HFF-Myc (cell line): ENCODE data around the gene ACSS1.

Experiments used
- DNase-seq: peaks from one replicate; pipeline ENCODE4 v3.0.0-alpha.2; 2011; ENCODE audit warnings: low read depth; ENCODE audit errors: extremely low read depth
- H3K4me3 ChIP-seq: replicated peaks from 2 replicates; pipeline ENCODE4 v1.5.1; 2011; ENCODE audit warnings: low read depth, mild to moderate bottlenecking, control low read depth, low read length
- CTCF ChIP-seq: IDR thresholded peaks from 2 replicates; pipeline ENCODE4 v1.5.1; 2012; ENCODE audit warnings: mild to moderate bottlenecking, low read depth, low read length, control low read depth; ENCODE audit errors: missing control alignments

The ACSS1 gene

GRCh38 chr20:25011831-25012241, 46.1 kb downstream of the ACSS1 start:
- H3K4me3 ChIP-seq, result no peak overlapping the region
- DNase-seq, result no peak
- TF ChIP-seq CTCF, result no peak

GRCh38 chr20:25011261-25011660, 46.7 kb downstream of the ACSS1 start:
- DNase-seq, result no peak
- TF ChIP-seq CTCF, result no peak
- no peak overlapping the region for H3K4me3 ChIP-seq

GRCh38 chr20:25009218-25010145, 48.5 kb downstream of the ACSS1 start:
- no peak overlapping the region for H3K4me3 ChIP-seq
- no peak for TF ChIP-seq CTCF
- no peak for DNase-seq

GRCh38 chr20:25008388-25009217, 49.3 kb downstream of the ACSS1 start:
- no peak for DNase-seq
- no peak overlapping the region for H3K4me3 ChIP-seq
- TF ChIP-seq CTCF, result no peak

- no peak for DNase-seq
- TF ChIP-seq CTCF, result no peak
- H3K4me3 ChIP-seq, result no peak overlapping the region
These were observed 50.2 kb downstream of the ACSS1 start for GRCh38 chr20:25007491-25008305.

GRCh38 chr20:25006431-25007167, 51.3 kb downstream of the ACSS1 start:
- no peak for DNase-seq
- H3K4me3 ChIP-seq, result no peak overlapping the region
- no peak for TF ChIP-seq CTCF
